DMS 273 (cell line): ENCODE data around the gene NDC80.

ENCODE experiments used
- DNase-seq: peaks from one replicate; lab custom pipeline; 2025; ENCODE audit not compliant: unreplicated experiment; lab: John Stamatoyannopoulos, UW

The NDC80 gene

DNA sequence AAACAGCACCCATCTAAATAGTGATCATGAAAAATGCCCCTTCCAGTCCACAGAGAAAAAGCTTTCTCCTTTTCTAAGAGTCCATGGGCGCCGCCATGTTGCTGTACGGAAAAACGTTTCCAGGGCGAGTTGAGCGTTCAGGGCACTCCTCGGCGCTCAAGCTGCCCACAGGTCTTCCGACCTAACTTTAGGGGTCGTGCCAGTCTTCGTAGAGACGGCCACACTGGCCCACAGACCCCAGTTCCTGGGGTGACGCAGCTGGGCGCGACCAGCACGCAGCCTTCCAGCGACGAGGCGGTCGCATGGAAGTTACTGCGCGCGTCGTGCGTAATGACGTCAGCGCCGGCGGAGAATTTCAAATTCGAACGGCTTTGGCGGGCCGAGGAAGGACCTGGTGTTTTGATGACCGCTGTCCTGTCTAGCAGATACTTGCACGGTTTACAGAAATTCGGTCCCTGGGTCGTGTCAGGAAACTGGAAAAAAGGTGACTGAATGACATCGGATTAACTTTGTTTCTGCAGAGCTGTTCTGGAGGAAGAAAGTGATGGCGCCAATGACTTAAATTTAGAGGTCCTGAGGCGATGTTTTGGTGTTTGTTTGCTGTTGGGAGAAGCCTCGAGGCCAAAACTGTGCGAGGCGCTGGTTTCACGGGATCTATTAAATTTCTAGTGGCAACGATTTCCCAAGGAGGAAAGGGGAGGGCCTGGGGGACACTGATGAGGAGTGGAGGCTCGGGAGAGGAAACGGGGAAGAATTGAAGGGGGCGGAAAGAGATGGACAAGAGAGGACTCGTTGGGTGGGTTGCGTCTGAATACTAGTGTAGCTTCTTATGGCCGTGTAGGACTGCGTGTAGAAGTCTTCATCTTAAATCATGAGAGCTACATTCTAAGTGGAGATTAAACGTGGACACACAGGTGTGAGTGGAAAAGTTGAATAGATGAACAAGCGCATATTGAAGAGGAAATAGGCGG lies at the start of gene NDC80, which contains the start of gene METTL4:
Gene NDC80, plus strand, starts transcription at position 358 of the 971 bp plus-strand sequence. CDS start 1,429 bp downstream, outside the sequence.
Gene METTL4, minus strand, starts transcription at position 306 of the 971 bp plus-strand sequence. CDS start 4,289 bp downstream, outside the sequence.
- DNase-seq = peak; percentile 95

DNA sequence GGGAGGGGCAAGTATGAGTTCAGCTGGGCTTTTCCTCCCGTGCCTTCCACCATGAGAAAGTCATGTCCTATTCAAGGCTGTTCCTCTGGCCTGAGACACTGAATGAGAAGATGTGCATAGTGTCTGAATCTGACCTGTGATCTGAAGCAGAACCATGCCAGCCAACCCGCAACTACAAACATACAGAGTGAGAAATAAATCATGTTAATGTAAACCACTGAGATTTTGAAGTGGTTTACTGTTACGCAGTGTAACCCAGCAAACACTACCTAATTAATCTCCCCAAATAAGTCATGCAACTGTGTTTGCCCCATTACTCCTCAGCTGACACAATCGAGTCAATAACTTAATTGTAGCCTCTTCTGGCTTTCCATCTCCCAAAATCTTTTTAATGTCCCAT lies 49.2 kb upstream of the NDC80 start:
- no peak for DNase-seq

DNA sequence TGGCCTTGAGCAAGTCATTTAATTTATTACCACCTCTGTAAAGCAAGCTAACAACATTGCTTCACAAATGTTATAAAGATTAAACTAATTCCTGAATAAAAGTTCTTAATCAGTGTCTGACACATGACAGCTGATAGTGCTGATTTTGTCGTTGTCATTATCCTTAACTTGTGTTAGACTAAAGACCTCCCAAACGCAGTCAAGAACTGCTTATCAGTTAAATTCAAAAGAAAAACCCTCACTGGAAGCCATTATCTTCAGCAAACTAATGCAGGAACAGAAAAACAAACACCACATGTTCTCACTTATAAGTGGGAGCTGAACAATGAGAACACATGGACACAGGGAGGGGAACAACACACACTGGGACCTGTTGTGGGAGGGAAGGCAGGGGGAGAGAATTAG lies 46.6 kb upstream of the NDC80 start:
- peak; percentile 57 for DNase-seq

DNA sequence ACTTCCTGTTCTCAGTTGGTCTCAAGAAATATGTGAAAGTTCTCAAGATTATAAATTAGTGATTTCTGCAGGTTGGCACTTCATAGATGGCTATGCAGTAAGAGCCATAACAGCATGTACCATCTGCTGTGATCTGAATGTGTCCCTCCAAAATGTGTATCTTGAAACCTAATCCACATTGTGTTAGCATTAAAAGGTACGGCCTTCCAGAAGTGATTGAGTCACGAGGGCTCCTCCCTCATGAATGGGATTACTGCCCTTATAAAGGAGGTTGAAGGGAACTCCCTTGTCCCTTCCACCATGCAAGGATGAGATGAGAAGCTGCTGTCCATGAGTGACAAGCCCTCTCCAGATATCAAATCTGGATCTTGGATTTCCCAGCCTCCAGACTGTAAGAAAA lies 45.0 kb upstream of the NDC80 start:
- DNase-seq = peak; percentile 80

DNA sequence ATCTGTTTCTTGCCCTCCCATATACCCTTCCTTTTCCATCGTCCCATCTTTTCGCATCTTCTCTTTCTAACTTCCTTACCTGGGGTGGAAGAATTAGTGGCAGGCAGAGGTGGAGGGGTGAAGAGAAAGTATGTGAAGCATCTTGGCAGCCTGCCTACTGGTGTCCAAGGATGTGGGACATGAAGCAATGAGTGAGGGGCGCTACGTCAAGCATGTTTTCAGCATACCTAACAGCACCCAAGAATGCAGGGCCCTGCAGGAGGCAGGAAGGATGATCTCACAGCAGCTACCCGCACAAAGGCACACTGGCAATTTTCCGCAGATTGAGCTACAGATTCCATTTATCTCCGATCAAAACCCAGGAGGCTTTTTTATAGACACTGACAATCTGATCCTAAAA lies 42.2 kb upstream of the NDC80 start:
- no peak for DNase-seq

DNA sequence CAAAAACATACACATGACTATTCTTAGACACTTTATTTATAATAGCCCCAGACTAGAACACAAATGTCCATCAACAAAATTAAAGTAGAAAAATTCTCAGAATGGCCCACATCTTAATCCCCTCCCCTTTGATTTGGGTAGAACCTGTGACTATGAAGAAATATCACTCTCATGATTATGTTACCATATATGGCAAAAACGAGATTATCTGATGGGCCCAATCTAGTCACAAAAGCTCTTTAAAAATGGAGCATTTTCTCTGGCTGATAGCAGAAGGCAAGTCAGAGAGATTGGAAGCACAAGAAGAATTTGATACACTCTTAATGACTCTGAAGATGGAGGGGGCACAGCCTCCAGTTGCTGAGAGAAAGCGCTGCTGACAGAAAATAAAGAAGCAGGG lies 39.6 kb upstream of the NDC80 start:
- DNase-seq = no peak

DNA sequence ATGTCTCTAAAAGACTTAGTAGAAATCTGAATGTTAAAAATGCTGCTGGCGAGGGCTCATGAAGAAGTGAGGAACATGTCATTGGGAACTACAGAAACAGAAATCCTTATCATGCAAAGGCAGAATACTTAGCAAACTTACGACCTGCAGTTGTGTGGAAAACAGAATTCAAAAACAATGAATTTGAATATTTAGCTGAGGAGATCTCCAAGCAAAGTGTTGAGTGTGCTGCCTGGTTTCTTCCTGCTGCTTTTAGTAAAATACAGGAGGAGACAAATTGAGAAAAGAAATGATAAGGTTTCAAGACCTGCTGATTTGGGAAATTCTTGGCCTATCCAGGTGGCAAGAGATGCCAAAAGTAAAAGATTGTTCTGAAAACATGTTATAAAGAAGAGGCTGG lies 38.6 kb upstream of the NDC80 start:
- no peak for DNase-seq

DNA sequence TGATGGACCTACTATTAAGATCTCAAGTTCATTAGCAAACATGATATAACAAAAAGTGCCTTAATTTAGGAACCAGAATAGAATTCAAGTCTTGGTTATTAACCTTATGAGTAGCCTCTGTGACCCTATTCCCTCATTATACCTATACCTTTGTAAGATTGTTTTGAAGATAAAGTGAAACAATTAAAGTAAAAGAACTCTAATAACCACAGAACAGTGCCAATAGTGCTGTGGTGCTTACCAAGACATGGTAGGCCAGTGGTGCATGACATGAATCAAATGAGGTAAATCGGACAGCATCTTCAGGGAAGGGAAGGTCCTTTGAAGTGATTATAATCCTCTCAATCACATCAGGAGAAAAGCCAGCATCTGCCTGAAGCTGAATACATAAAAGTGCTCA lies 36.5 kb upstream of the NDC80 start:
- DNase-seq = no peak

DNA sequence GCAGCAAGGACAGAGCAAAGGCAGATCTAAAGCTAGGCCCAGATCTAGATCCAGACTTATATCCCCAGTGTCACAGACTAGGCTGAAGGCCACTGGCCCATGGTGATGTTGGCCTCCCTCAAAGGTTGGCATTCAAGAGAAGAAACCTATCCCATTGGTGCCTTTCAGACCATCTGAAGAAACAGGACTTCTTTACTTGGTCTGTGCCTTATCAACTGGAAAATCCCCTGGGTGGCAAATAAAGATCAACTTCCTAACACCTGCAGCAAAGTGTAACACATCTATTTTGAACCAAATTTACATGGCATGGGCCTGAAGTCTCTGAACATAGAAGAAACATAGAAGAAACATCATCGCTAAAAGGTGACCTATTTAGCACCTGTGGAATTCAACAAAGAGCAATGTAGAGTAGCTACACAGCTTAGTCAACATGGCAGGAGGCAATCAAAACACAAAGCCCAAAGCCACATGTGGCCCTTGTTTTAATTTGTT lies 35.9 kb upstream of the NDC80 start:
- no peak for DNase-seq

DNA sequence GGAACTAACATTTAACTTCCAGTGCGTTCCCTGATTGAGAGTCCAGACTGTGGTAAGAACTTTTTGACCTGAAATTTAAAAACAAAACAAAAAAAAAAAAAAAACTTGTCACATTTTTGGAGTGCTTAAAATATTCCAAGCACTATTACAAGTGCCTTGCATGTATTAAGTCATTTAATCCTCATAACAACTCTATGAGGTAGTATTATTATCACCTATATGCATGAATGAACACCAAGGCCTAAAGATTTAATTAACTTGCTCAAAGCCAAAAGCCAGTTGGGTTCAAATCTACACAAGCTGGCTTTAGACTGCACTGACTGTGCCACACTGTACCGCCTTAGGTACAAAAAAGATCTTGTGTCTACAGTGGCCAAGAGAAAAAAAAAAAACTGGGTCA lies 35.3 kb upstream of the NDC80 start:
- no peak for DNase-seq

DNA sequence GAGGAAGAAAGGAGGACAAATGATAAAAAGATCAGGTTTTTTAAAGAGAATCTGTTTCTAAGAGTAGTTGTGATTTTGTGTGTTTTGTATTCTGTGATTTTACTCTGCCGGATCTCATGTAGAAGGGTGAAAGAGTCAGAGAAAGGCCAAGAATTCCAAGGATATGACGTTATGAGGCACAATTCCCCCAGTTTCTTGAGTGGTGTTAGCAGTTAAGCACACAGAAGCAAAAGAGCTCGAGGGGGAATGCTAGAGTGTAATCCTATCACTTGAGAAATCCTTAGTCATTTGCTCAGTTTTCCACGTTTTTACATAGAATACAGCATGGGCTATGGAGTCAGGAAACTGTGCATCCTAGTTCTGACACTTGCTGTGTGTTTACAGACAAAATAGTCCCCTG lies 34.9 kb upstream of the NDC80 start:
- peak; percentile 13 for DNase-seq

DNA sequence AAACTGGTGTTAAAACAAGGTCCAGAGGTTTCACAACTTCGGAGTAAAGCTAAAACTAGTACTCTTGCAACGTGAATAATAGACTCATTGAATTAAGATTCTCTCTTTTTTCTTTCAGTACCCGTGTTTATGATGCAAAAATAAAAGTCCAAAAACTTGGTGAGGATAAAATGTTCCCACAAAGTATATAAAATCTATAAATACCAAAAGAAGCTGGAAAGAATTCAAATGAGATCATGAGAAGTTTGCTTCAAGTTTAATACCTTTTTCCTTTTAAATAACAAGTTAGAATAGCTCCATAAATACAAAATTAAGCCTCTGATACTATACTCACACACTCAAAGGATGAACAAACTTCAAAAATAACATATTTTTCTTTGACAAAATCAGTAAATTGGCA lies 34.1 kb upstream of the NDC80 start:
- no peak for DNase-seq

DNA sequence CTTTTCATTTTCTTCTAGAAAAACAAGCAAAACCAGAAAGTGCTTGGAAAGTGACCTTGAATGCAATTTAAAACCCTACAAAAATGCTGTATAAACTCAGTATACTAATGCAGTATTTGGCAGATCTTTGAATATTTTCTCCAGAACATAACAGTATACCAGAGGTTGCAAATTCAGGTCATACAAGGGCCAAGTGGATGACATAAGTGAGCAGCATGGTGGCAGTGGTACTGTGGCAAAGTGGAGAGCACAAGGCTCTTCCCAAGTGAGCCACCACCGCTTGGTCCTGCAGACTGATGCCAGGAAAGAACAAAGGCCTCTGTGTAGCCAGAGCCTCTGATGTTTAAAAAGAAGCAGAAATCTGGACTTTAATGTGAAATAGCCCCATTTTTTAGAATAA lies 33.1 kb upstream of the NDC80 start:
- DNase-seq = peak; percentile 73

DNA sequence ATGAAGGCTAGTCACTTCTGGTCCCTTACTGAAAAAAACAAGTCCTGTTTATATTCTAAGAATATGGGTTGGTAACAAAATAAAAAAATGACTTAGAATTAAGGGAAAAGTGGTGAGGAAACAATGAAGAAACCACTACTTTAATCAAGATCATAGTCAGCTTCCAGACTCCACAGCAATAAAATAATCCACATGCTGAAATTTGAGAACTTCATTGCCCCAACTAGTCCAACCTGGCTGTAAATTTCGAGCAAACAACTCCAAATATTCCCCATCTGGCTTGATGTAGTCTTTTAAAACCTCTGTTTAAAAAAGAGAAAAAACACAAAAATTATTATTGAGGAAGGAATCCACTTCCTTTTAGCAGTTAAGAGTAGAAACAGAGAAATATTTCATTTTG lies 32.5 kb upstream of the NDC80 start:
- DNase-seq = peak; percentile 86

DNA sequence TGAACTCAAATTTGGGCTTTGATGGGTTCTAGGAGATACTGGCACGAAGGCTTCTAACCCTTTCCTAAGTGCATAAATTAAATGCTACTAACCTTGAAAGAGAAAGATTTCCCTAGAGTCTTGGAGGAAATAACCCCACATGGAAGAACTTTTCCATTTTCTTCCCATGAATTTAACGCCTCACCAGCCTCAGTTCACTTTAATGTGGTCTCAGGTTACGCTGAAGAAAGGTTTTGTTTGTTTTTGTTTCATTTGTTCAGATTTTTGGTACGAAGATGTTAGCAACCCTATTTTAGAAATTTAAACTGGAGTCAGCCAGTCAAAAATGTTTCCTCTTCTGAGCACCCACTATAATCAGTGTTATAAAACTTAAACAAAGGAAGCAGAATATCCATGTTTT lies 30.8 kb upstream of the NDC80 start:
- DNase-seq = peak; percentile 62

DNA sequence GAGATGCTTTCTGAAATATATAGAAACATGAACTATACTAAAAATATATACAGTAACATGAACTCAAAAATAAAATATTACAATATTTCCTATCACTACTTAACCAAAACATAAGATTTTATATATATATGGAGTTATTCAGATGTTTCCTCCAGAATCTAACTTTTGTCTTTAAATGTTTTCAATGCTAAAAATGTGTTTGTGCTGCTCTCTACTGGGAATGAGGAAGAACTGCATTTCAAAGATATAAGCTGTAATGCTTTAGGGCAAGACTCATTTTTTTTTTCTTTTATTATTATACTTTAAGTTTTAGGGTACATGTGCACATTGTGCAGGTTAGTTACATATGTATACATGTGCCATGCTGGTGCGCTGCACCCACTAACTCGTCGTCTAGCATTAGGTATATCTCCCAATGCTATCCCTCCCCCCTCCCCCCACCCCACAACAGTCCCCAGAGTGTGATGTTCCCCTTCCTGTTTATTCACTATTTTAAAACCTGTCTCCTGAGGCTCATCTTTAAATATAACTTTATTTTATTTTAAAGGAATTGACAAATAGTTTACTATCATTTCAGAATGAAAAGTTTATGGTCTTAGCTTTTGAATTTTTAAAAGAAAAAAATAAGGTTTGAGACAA lies 29.3 kb upstream of the NDC80 start:
- peak; percentile 62 for DNase-seq

DNA sequence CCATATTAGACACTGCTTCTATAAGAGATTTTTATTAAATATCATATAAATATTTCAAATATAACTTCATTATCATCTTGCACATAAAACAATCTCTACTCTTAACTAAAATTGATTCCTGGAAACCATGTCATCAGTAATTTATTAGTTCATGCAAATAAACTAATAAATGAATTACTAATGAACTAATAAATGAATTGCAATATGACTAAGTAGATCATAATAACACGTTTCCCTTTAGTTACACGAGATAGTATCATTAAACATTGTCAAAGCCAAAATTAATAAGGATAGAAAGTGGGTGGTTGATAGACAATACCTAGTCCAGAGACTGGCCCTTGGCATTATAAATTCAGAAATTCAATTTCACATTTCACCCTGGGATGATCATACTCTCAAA lies 26.2 kb upstream of the NDC80 start:
- DNase-seq = no peak

DNA sequence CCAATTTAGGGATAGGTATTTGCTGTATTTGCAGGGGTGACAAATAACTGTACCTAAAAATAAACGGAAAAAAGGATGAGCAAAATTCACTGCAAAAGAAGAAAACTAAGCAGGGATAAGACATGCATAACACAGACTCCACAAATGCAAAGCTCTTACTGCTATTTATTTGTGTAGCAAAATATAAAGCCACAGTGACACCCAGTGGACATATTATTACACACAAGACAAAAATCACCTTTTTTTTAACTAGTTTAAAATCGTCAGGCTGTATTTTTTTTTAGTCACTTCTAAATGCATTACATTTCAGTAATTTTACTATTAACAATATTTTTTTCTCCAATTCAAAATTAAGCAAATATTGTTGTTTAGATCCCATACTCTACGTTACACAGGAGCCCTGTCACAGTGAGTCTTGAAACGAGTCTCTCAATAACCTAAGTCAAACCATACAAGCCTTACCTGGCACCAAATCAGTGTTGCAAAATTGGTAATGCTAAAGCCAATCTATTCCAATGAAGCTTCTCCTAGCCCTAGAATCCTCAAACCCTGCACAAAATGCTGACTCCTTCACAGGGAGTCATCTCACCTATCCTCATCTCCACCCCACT lies 23.8 kb upstream of the NDC80 start:
- peak; percentile 75 for DNase-seq

DNA sequence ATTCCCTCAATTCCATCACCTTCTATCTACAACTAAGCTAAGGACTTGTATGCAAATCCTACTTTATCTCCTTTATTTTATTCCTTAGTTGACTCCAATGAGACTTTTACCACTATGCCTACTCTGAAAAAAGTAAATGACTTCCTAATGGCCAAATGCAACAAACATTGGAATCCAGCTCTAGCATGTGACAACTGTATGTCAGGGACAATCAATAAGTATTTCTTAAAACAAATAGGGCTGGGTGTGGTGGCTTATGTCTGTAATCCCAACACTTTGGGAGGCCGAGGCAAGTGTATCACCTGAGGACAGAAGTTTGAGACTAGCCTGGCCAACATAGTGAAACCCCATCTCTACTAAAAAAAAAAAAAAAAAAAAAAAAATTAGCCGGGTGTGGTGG lies 21.9 kb upstream of the NDC80 start:
- DNase-seq = no peak

DNA sequence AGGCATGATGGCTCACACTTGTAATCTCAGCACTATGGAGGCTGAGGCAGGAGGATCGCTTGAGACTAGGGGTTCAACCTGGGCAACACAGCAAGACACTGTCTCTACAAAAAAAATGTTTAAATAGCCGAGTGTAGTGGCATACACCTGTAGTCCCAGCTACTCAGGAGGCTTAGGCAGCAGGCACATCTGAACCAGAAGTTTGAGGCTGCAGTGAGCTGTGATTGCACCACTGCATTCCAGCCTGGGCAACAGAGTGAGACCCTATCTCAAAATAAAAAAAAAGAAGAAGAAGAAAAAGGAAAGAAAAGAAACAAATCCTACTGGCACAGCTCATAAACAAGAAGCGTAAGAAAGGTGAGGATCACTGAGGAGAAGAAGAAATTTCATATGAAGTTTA lies 19.9 kb upstream of the NDC80 start:
- DNase-seq = no peak

DNA sequence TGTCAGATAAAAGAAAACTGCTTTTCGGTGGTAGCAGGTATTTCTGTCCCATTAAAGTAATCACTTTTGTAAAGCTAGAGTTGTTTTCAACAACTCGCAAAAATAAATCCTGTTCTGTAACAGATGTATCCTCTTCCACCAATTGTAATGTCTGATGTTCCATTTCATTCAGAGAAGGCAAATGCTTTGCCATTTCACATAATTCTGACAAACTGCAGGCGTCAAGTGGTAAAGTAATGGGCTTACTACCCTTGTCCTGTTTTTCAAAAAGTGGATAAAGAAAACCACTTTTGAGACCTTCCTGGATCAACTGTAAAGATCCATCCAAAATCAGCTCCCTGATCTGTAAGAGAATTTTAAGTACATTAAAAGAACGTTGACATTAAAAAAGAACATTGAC lies 16.7 kb upstream of the NDC80 start:
- no peak for DNase-seq

DNA sequence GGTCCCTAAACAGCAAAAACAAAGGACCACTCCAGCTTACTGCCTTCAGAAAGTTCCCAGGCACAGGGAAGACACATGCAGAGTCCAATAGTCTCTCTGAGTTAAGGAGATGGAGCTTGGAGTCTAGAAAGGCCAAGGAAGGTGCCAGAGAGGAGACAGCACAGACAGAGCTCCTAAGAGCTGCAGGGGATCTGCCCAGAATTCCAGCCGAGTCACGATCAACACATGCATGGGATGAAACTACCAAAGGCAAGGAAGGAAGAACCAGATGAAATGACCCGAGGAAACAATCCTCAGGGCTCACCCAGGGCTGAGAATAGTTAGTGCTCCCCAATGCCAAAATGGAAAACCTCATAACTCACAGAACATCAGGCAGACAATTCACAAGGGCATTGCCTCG lies 15.5 kb upstream of the NDC80 start:
- DNase-seq = no peak
